NCI-H526 (cell line): ENCODE data around the gene RIN2.
"Not testable (repeated sequence)": the region's sequence is repeated elsewhere in the genome, so short reads cannot be mapped to it uniquely, and the experiment has no call there.

ENCODE experiments used
- DNase-seq, 2 experiments: peaks; one replicate each; lab custom pipeline; 2025; lab: John Stamatoyannopoulos, UW

Gene RIN2

GRCh38 chr20:19737025-19737424 lies 21.0 kb upstream of the RIN2 start:
- no peak for DNase-seq

- DNase-seq = no peak
Measured at GRCh38 chr20:19738951-19739350, 19.1 kb upstream of the RIN2 start.

DNA sequence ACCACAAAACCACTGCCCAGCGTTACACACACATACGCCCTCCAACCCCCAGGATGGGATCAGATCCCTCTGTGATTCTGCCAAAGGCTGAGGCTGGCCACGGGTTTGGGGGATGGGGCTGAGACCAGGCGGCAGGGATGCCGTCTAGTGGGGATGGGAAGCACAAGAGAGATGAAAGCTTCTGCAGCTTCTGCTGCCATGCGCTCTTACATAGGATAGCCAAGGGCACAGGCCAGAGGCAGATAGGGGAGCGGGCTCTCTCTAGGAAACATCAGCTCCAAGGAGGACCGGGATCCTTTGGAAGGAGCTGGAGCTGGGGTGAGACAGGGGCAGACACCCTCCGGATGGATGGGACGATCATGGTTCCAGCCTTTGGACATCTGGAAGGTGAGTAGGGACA lies 18.7 kb upstream of the RIN2 start:
- DNase-seq = no peak

DNA sequence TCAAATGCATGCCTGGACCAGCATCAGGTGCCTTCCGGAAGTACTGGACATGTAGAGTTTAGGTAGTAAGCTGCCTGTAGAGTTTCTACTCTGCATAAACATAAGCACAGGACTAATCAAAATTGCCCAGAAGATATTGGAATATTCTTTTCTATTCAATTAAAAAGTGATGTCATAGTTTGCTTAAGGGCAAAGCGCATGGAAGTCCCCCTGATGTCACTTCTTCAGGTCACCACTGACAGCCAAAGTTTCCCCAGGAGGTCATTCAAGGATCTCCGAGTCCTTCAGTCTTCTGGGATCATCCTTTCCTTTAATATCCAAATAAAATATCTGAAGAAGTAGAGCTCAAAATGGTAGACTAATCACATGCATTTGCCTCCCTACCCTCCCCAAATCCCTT lies 17.5 kb upstream of the RIN2 start:
- no peak for DNase-seq

DNA sequence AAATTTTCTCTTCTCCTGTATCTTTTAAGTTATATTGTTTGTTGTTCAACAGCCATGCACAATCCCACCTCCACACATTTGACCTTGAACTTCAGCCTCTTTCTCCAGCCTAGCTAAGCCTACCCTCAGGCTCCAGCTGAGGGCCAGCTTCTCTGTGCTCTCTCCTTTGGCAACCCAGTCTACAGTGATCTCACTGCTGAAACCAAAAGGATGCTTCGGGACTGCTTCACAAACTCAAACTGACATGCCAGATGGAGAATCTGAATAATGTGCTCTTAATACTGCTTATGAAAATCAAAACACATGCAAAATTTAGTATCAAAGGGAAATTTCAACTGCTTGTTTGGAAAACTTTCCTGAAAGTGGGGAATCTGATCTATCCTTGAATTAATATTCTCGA lies 16.1 kb upstream of the RIN2 start:
- DNase-seq = no peak

DNA sequence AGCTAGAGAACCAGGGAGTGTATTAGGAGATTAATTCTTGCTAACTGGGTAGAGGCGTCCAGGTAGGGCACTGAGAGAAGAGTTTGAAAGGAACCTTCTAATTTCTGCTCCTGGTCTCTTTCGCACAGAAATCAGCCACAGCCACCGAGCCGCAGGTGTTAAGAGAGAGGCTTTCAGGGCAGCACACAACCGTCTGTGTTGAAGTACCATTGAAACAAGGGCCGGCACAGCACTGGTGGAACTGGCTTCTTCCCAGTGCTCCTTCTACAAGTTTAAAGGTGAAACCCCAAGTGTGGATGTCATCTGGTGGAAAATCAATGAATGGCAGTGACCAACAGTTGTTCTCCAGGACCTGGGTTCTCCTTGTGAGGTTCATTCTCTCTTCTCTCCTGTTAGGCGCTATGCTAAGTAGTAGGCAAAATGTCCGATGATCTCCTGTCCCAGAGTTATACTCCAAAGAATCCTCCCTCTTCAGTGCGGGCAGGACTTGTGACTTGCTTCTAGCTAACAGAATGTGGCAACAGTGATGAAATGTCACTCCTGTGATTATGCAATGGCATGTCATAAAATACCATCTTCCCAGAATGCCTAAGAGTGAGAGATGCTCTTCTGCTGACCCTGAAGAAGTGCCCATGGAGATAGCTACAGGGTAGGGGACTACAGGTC lies 15.0 kb upstream of the RIN2 start:
- DNase-seq = no peak

DNA sequence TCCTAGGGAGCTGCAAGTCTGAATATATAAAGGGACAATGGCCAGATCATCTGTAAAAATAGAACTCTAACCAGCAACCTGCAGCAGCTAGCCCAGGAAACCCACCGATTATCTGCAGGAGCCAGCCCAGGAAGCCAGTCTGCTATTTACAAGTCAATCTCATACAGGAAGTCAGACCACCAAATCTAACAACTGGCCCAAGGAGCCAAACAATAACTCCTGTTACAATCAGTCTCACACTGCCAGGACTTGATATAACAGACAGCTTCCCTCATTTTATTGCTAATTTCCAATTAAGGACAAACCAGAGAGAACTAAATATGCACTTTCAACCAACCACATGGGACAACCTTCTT lies 14.4 kb upstream of the RIN2 start:
- DNase-seq = no peak

DNA sequence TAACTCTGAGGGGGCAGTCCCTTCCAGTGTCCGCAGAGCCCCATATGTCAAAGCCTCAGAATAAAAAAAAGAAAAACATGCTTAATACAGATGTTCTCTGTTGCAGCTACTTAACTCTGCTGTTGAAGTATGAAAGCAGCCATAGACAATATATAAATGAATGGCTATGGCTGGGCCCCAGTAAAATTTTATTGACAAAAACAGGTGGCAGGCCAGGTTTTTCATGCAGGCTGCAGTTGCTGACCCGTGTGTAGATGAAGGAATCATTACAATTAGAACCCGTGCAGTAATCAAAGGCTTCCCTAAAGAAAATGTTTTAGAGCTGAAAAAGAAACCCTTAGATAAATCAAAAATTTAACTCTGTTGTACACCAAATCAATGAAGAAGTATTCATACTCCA lies 13.0 kb upstream of the RIN2 start:
- no peak for DNase-seq

GRCh38 chr20:19745584-19745983 lies 12.5 kb upstream of the RIN2 start:
- no peak for DNase-seq

GRCh38 chr20:19746396-19746795 lies 11.7 kb upstream of the RIN2 start:
- DNase-seq = no peak

DNA sequence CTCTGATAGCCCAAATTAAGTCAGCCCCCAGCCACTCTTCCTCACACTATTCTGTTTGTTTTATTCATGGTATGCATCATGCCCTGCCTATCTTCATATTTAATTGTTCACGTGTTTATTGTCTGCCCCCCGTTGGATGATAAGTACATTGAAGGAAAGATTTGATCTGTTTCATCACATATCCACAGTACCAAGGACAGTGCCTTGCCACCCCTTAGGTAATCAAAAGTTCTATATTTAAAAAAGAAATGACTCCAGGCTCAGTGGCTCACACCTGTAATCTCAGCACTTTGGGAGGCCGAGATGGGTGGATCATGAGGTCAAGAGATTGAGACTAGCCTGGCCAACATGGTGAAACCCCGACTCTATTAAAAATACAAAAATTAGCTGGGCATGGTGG lies 10.2 kb upstream of the RIN2 start:
- DNase-seq = no peak

DNA sequence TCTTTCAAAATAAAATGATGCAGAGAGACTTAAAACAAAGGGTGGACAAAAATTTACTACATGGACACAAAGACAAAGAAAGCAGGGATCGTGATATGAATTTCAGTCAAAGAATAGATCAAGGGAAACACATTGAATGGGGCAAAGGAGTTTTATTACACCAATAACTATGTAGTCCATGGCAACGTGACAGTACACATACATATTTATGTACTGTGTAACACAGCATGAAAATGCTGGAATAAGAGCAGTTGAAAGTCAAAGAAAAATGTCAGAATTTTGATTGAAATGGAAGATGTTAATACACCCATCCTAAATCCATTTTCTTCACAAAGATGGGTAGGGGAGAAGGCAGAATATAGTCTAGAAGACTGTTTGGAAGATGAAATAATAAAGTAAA lies 9.4 kb upstream of the RIN2 start:
- no peak for DNase-seq

DNA sequence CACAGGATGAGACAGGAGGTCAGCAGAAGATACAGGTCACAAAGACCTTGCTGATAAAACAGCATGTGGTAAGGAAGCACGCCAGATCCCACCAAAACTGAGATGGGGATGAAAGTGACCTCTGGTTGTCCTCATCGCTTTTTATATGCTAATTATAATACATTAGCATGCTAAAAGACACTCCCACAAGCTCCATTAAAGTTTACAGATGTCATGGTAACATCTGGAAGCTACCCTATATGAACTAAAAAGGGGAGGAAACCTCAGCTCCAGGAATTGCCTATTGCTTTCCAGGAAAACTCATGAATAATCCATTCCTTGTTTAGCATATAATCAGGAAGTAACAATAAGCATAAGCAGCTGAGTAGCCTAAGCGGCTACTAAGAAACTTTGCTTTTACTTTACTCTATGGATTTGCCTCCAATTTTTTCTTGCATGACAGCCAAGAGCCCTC lies 8.4 kb upstream of the RIN2 start:
- DNase-seq = no peak

DNA sequence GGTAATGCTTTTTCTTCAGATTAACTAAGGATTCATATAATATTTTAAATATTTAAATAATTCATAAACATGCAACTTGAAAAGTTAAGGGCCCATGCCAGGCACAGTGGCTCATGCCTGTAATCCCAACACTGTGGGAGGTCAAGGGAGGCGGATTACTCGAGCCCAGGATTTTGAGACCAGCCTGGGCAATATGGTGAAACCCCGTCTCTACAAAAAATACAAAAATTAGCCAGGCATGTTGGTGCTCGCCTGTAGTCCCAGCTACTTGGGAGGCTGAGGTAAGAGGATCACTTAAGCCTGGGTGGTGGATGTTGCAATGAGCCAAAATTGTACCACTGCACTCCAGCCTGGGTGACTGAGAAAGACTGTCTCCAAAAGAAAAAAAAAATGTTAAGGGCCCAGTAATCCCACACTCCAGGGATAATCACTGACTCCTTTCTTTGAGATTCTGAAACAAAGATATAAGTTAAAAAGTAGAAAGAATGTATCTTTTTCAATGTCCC lies 7.9 kb upstream of the RIN2 start:
- DNase-seq = no peak

GRCh38 chr20:19750907-19751636 lies 7.0 kb upstream of the RIN2 start:
- DNase-seq = no peak

GRCh38 chr20:19754201-19754600 lies 3.9 kb upstream of the RIN2 start:
- not testable (repeated sequence) for DNase-seq

- peak; percentile 58 to 64 for DNase-seq
Measured at GRCh38 chr20:19756761-19757486, 1.1 kb upstream of the RIN2 start.

- DNase-seq = peak; percentile 88 to 98
Measured at GRCh38 chr20:19757487-19758132, 448 bp upstream of the RIN2 start.

DNA sequence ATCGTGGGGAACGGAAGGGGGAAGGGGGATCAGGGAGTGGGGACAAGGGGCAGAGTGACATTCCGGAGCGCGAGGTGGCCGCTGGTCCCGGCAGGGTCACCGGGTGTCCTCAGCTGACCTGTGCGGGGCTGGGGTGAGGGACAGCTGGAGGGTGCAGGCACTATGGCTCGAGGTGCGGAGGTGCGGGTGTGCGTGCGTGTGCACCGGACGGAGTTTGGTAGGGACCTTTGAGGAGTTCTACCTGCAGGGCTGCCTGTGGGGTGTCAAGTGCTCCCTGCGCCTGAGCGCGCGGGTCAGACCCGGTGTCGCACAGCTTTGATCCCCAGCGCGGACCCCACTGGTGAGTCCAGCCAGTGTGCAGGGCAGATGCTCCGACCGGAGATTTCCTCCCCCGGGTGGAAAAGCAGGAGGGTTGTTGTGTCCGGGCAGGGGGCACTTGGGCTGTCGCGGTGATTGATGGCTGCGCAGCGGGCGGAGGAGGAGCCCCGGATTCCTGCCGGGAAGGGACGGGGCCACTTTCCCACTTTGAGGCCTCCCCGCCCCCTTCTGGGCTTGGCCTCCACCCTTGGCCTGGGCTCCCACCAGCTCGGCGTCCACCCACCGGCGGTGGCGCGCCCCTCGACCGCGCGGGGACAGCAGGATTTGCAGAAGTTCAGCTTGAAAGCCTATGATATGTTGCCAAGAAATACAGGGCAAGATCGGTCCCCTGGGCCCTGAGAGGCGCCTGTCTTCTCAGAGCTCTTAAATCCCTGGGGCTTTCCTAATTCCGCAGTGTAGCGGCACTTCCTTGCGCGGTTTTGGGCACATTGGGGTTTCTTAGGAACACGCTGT lies 658 bp downstream of the RIN2 start:
- no peak for DNase-seq

DNA sequence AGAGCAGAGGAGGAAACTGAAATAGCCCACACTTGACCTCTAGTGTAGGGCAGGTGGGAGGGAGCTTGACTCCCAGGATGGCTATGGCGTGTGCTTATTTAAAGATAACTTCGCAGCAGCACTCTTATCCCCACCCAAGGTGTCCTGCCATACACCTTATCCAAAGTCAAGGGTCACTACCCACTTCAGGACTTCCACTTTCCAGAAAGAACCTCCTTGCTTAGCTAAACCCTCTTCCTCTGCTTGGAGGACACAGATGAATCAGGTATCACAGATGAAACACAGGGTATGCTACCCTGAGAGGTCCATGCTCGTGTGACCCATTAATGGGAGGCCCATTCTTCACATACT lies 2.3 kb downstream of the RIN2 start:
- no peak for DNase-seq

DNA sequence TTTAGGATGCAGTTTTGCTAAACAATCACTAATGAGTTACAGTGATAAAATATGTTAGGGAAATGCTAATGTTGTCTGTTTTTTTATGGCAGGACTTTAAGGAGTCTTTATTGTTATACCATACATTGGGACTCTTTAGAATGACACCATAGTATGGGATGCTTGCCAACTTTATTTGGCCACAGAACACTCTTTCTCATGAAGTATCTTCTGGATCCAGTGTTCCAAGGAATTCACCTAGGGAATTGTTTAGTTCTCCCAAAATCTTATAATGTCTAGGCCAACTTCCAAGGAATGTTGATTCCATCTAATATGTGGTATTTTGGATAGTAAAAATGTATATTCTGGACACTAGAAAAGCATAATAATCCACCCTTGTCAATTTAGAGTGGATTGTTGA lies 3.3 kb downstream of the RIN2 start:
- no peak for DNase-seq

GRCh38 chr20:19761841-19762240 lies 3.8 kb downstream of the RIN2 start:
- DNase-seq = peak; percentile 40 to 60
